SK-N-SH treated with all-trans-retinoic acid at 6 μM for 48 hours (cell line): ENCODE measurements around the gene ST6GALNAC5.

Experiments used
- BACH2 ChIP-seq: fragments of 250-450 bp; sonication (Bioruptor Pico); IDR thresholded peaks from 2 replicates; pipeline ENCODE4 v1.9.0; 2021; ENCODE audit warnings: mild to moderate bottlenecking, borderline replicate concordance
- CREB5 ChIP-seq: fragments of 250-450 bp; sonication (Bioruptor Pico); IDR thresholded peaks from 2 replicates; pipeline ENCODE4 v1.5.1; 2020; ENCODE audit warnings: low read depth, mild to moderate bottlenecking, moderate library complexity
- GLIS3 ChIP-seq: fragments of 250-450 bp; sonication (Bioruptor Pico); IDR thresholded peaks from 2 replicates; pipeline ENCODE4 v1.5.0; 2020; ENCODE audit warnings: mild to moderate bottlenecking, moderate library complexity
- ISL1 ChIP-seq: fragments of 250-450 bp; sonication (Bioruptor Pico); IDR thresholded peaks from 2 replicates; pipeline ENCODE4 v2.1.2; 2022; ENCODE audit warnings: mild to moderate bottlenecking, moderate library complexity
- PATZ1 ChIP-seq: fragments of 250-450 bp; sonication (Bioruptor Pico); IDR thresholded peaks from 2 replicates; pipeline ENCODE4 v1.8.0; 2020; ENCODE audit warnings: mild to moderate bottlenecking, moderate library complexity, borderline replicate concordance
- PPARA ChIP-seq: fragments of 250-450 bp; sonication (Bioruptor Pico); IDR thresholded peaks from 2 replicates; pipeline ENCODE4 v1.5.0; 2020; ENCODE audit warnings: mild to moderate bottlenecking, borderline replicate concordance
- RARB ChIP-seq: fragments of 250-450 bp; sonication (Bioruptor Pico); IDR thresholded peaks from 2 replicates; pipeline ENCODE4 v1.8.0; 2021; ENCODE audit warnings: mild to moderate bottlenecking, moderate library complexity
- SNAI2 ChIP-seq: fragments of 250-450 bp; sonication (Bioruptor Pico); IDR thresholded peaks from 2 replicates; pipeline ENCODE4 v1.5.0; 2020; ENCODE audit warnings: mild to moderate bottlenecking, moderate library complexity
- ZFP3 ChIP-seq: fragments of 250-450 bp; sonication (Bioruptor Pico); IDR thresholded peaks from 2 replicates; pipeline ENCODE4 v1.5.0; 2020; ENCODE audit warnings: mild to moderate bottlenecking, moderate library complexity
- ZFP30 ChIP-seq: fragments of 450-650 bp; formaldehyde crosslinking; IDR thresholded peaks from 2 replicates; pipeline ENCODE4 v1.5.0; 2022; ENCODE audit warnings: mild to moderate bottlenecking, moderate library complexity
- TF ChIP-seq, protein P1 (sequence below): fragments of 250-450 bp; sonication (Bioruptor Pico); IDR thresholded peaks from 2 replicates; pipeline ENCODE4 v1.8.0; 2021; ENCODE audit warnings: low read depth, mild to moderate bottlenecking, moderate library complexity, borderline replicate concordance

- TF ChIP-seq, protein P1, sequence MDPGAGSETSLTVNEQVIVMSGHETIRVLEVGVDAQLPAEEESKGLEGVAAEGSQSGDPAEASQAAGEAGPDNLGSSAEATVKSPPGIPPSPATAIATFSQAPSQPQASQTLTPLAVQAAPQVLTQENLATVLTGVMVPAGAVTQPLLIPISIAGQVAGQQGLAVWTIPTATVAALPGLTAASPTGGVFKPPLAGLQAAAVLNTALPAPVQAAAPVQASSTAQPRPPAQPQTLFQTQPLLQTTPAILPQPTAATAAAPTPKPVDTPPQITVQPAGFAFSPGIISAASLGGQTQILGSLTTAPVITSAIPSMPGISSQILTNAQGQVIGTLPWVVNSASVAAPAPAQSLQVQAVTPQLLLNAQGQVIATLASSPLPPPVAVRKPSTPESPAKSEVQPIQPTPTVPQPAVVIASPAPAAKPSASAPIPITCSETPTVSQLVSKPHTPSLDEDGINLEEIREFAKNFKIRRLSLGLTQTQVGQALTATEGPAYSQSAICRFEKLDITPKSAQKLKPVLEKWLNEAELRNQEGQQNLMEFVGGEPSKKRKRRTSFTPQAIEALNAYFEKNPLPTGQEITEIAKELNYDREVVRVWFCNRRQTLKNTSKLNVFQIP = no peak
- TF ChIP-seq CREB5 (CRISPR knock-in tag) (no peak), RARB (CRISPR knock-in tag) (no peak), ZFP30 (CRISPR knock-in tag) (no peak), SNAI2 (CRISPR knock-in tag) (no peak), ISL1 (CRISPR knock-in tag) (no peak), BACH2 (CRISPR knock-in tag) (no peak), ZFP3 (CRISPR knock-in tag) (no peak), PPARA (CRISPR knock-in tag) (no peak), PATZ1 (no peak), GLIS3 (CRISPR knock-in tag) (no peak)
These were observed 170.7 kb downstream of the ST6GALNAC5 start for GRCh38 chr1:77038000-77038399.
